Stomach (tissue), 9 donors: ENCODE data around the gene AKR1C2. TPM values are rescaled to one million over a fixed set of nuclear protein-coding genes. Genes with fewer than 3 reads are reported as not detected.

Source experiments
- DNase-seq, 2 donors: peaks; one replicate each; pipeline versions ENCODE4 v3.0.0 to v3.0.0-alpha.2; 2013 to 2019
- H3K27ac ChIP-seq, 5 donors: fragments of 200-600 bp in 4 of 5; sonication (generic) in 4 of 5; one replicate each; pipeline ENCODE4 v1.5.1; 2013 to 2019; ENCODE audit warnings: mild to moderate bottlenecking in 1 of 5, moderate library complexity in 1 of 5
- H3K27me3 ChIP-seq, 3 donors: fragments of 200-600 bp; sonication (generic); one replicate each; pipeline ENCODE4 v1.5.1; 2017 to 2019; ENCODE audit warnings: mixed run types in 1 of 3
- H3K36me3 ChIP-seq, 4 donors: fragments of 200-600 bp; sonication (generic); 1 replicate in 3 of 4; 2 replicates in 1 of 4; pipeline ENCODE4 v1.5.1; 2016 to 2019
- H3K4me1 ChIP-seq, 4 donors: fragments of 200-600 bp; sonication (generic); one replicate each; pipeline ENCODE4 v1.5.1; 2016 to 2019
- H3K4me3 ChIP-seq, 4 donors: fragments of 200-600 bp; sonication (generic) in 3 of 4; one replicate each; pipeline ENCODE4 v1.5.1; 2016 to 2019; ENCODE audit warnings: mild to moderate bottlenecking in 1 of 4
- H3K9me3 ChIP-seq, 4 donors: fragments of 200-600 bp; sonication (generic); one replicate each; pipeline ENCODE4 v1.5.1; 2016 to 2019
- CTCF ChIP-seq, 7 experiments: fragments of 450-650 bp in 4 of 7; fragments of 200-600 bp in 3 of 7; sonication (generic) in 3 of 7; IDR thresholded peaks; one replicate each; pipeline ENCODE4 v1.5.1; 2016 to 2019; ENCODE audit warnings: antibody characterized with exemption in 7 of 7, control low read depth in 2 of 7, mild to moderate bottlenecking in 1 of 7
- EP300 ChIP-seq: sonication (generic); formaldehyde crosslinking; IDR thresholded peaks from one replicate; pipeline ENCODE4 v1.6.1; 2017; ENCODE audit warnings: antibody characterized with exemption
- POLR2A ChIP-seq, 4 donors: fragments of 450-650 bp; IDR thresholded peaks; one replicate each; pipeline ENCODE4 v1.6.1; 2016; ENCODE audit warnings: antibody characterized with exemption in 4 of 4, control low read depth in 2 of 4, mild to moderate bottlenecking in 1 of 4, moderate library complexity in 1 of 4
- POLR2AphosphoS5 ChIP-seq, 3 donors: sonication (generic); formaldehyde crosslinking; IDR thresholded peaks; one replicate each; pipeline ENCODE4 v1.6.1; 2016; ENCODE audit warnings: antibody characterized with exemption in 3 of 3
- WGBS, 5 donors: extraction: QIAGEN DNeasy Blood & Tissue Kit in 3 of 5; methylation state at CpG; one replicate each; pipeline versions ENCODE4 v1.1.5 to v1.1.7; 2013 to 2018; 5-methylcytosine and 5-hydroxymethylcytosine counted together
- intact Hi-C: fragments of 100-400 bp; cut with DNase I; formaldehyde crosslinking; loops from one replicate; pipeline ENCODE4 v1.15.1; 2023; ENCODE audit warnings: low total_unique reads
- polyA plus RNA-seq, 3 donors: library from polyadenylated mRNA; stranded (reverse); fragments of 200-250 nt; gene quantifications; one replicate each; pipeline ENCODE4 v1.2.3, GENCODE V29; 2013
- small RNA-seq, 4 donors: library from RNA; depleted of rRNA; stranded (forward); fragments of <200 nt; gene quantifications; one replicate each; pipeline ENCODE3, GENCODE V24; 2016
- total RNA-seq, 5 donors: library from RNA; depleted of rRNA; stranded (reverse); fragments of >200 nt; gene quantifications; one replicate each; pipeline versions ENCODE4 v1.1.0 to v1.2.3, GENCODE V29; 2014 to 2016
- donor health status: healthy with polysubstance abuse.
- donor health status: Bipolar disorder and iron deficiency.
- donor health status: healthy.

Gene AKR1C2
- total and polyA plus RNA-seq, 8 donors: 30.4 to 507 (median 63.1) TPM

- 58 to 67% (median 60%) methylated on average over 7 of the region's 7 CpGs for WGBS, 5 donors
- Histone ChIP-seq H3K27me3 (no peaks in the 10 kb centered on the region), H3K9me3 (no peaks in the 10 kb centered on the region), H3K27ac (peak overlapping the region in 2 of 5 donors; percentile 11 to 86), H3K36me3 (no peaks in the 10 kb centered on the region), H3K4me3 (no peak overlapping the region), H3K4me1 (peaks cover 21 to 52% (median 40%) of the 10 kb centered on the region in 4 donors)
- no peak for TF ChIP-seq EP300
- TF ChIP-seq POLR2AphosphoS5 (IDR thresholded peaks at IDR 0.05): no peak
- TF ChIP-seq POLR2A (IDR thresholded peaks at IDR 0.05): no peak
- TF ChIP-seq CTCF (IDR thresholded peaks at IDR 0.05): no peak
- intact Hi-C loops: no loop called here
- peak in 1 of 2 donors; percentile 21 for DNase-seq
These were observed 64.2 kb downstream of the AKR1C2 start for GRCh38 chr10:4939224-4940072.

Small RNA genes within 50 kb of the gene (small RNA-seq; reads per million reads assigned to genes)
- 0 reads per million in 4 donors for gene RF00096

Other genes starting within 250 kb of the AKR1C2 start
- 10 to 100 TPM in 1 of 5 donors, 1 to 10 TPM in 3, not detected in 1; 2.3 to 16.7 (median 5.2) TPM for gene AKR1E2, start 177.7 kb downstream of the AKR1C2 start, total RNA-seq
- 1 to 10 TPM in 2 of 3 donors, not detected in 1; 1.9 to 2.1 TPM for gene AKR1E2, start 177.7 kb downstream of the AKR1C2 start, polyA plus RNA-seq
- gene AKR1C1, start 40.4 kb downstream of the AKR1C2 start, total RNA-seq: 100 to 1,000 TPM in 1 of 5 donors, 10 to 100 TPM in 4; 17.4 to 227 (median 63.4) TPM
- gene AKR1C1, start 40.4 kb downstream of the AKR1C2 start, polyA plus RNA-seq: 100 to 1,000 TPM; 110 to 378 (median 130) TPM
- 100 to 1,000 TPM in 4 of 5 donors, 10 to 100 TPM in 1; 28.1 to 228 (median 191) TPM for gene AKR1C3, start 90.6 kb upstream of the AKR1C2 start, total RNA-seq
- gene AKR1C3, start 90.6 kb upstream of the AKR1C2 start, polyA plus RNA-seq: 100 to 1,000 TPM in 2 of 3 donors, 10 to 100 TPM in 1; 35.2 to 883 (median 158) TPM
- not detected for gene AKR1C8, start 181.3 kb upstream of the AKR1C2 start, total RNA-seq
- not detected for gene AKR1C8, start 181.3 kb upstream of the AKR1C2 start, polyA plus RNA-seq
- gene AKR1C4, start 193.0 kb upstream of the AKR1C2 start, total RNA-seq: not detected
- gene AKR1C4, start 193.0 kb upstream of the AKR1C2 start, polyA plus RNA-seq: not detected